NCI-H1105 treated with DMSO at 0.1 percent for 48 hours (cell line): ENCODE measurements around the gene PDXK.
"Not testable (repeated sequence)": the region's sequence is repeated elsewhere in the genome, so short reads cannot be mapped to it uniquely, and the experiment has no call there.

Experiments used
- DNase-seq: peaks from one replicate; lab custom pipeline; 2025; lab: John Stamatoyannopoulos, UW

The PDXK gene

GRCh38 chr21:43697758-43698643, 20.9 kb upstream of the PDXK start:
- no peak for DNase-seq

- DNase-seq: not testable (repeated sequence)
Observed at GRCh38 chr21:43699492-43699777, 19.5 kb upstream of the PDXK start.

- no peak for DNase-seq
Observed at GRCh38 chr21:43699933-43700599, 18.9 kb upstream of the PDXK start.

- DNase-seq: no peak
Observed at GRCh38 chr21:43701936-43702784, 16.8 kb upstream of the PDXK start.

- no peak for DNase-seq
Observed at GRCh38 chr21:43702785-43703034, 16.2 kb upstream of the PDXK start.

- no peak for DNase-seq
Observed at GRCh38 chr21:43703035-43703880, 15.7 kb upstream of the PDXK start.

- DNase-seq: no peak
Observed at GRCh38 chr21:43707462-43707861, 11.5 kb upstream of the PDXK start.

- no peak for DNase-seq
Observed at GRCh38 chr21:43708745-43709381, 10.1 kb upstream of the PDXK start.

GRCh38 chr21:43712268-43712942, 6.5 kb upstream of the PDXK start:
- peak; percentile 1 for DNase-seq

GRCh38 chr21:43713123-43713522, 5.8 kb upstream of the PDXK start:
- not testable (repeated sequence) for DNase-seq

- DNase-seq: no peak
Observed at GRCh38 chr21:43716376-43717165, 2.4 kb upstream of the PDXK start.

GRCh38 chr21:43717166-43717853, 1.6 kb upstream of the PDXK start:
- no peak for DNase-seq

GRCh38 chr21:43717967-43718871, 710 bp upstream of the PDXK start:
- DNase-seq: no peak

GRCh38 chr21:43719748-43720538, 1.0 kb downstream of the PDXK start:
- DNase-seq: no peak

- no peak for DNase-seq
Observed at GRCh38 chr21:43720539-43721166, 1.7 kb downstream of the PDXK start.

- DNase-seq: no peak
Observed at GRCh38 chr21:43721206-43721605, 2.3 kb downstream of the PDXK start.

- no peak for DNase-seq
Observed at GRCh38 chr21:43721939-43722338, 3.0 kb downstream of the PDXK start.
